H7 (cell line): ENCODE data around the gene NT5C1A. TPM values are rescaled to one million over a fixed set of nuclear protein-coding genes. Genes with fewer than 3 reads are reported as not detected.

Experiments used
- DNase-seq: peaks from one replicate; pipeline ENCODE4 v3.0.0; 2012
- H3K27me3 ChIP-seq: 2 replicates; pipeline ENCODE4 v1.6.0; 2011; ENCODE audit warnings: mild to moderate bottlenecking, low read length; ENCODE audit not compliant: control insufficient read depth, insufficient read depth
- H3K36me3 ChIP-seq: replicated peaks from 2 replicates; pipeline ENCODE4 v1.5.1; 2011; ENCODE audit warnings: low read length; ENCODE audit not compliant: control insufficient read depth, insufficient read depth
- H3K4me3 ChIP-seq: 2 replicates; pipeline ENCODE4 v1.5.1; 2011; ENCODE audit warnings: low read depth, mild to moderate bottlenecking, control low read depth, low read length, moderate library complexity; ENCODE audit not compliant: insufficient read depth
- total RNA-seq: library from RNA; depleted of rRNA; stranded (reverse); fragments of >200 nt; shearing (Covaris generic); gene quantifications from 2 replicates; pipeline ENCODE4 v1.2.3, GENCODE V29; 2014

The NT5C1A gene
- total RNA-seq, 1 experiment from 2014 or later = not detected

GRCh38 chr1:39631361-39632322 lies 40.3 kb downstream of the NT5C1A start:
- no peak for DNase-seq
- H3K4me3 ChIP-seq = no peak overlapping the region
- peaks cover 56% of the 10 kb centered on the region for H3K27me3 ChIP-seq
- peaks cover 1% of the 10 kb centered on the region for H3K36me3 ChIP-seq

GRCh38 chr1:39628807-39629350 lies 43.0 kb downstream of the NT5C1A start:
- H3K4me3 ChIP-seq = no peak overlapping the region
- peaks cover 1% of the 10 kb centered on the region for H3K36me3 ChIP-seq
- peaks cover 62% of the 10 kb centered on the region for H3K27me3 ChIP-seq
- DNase-seq = no peak

- peaks cover 1% of the 10 kb centered on the region for H3K36me3 ChIP-seq
- peaks cover 42% of the 10 kb centered on the region for H3K27me3 ChIP-seq
- H3K4me3 ChIP-seq = no peak overlapping the region
- DNase-seq = no peak
These were observed 45.3 kb downstream of the NT5C1A start for GRCh38 chr1:39626646-39627045.

GRCh38 chr1:39625462-39626273 lies 46.2 kb downstream of the NT5C1A start:
- peak; percentile 48 for DNase-seq
- Histone ChIP-seq H3K36me3 (peaks cover 1% of the 10 kb centered on the region; the same call in 1 of the 2 replicates), H3K27me3 (peaks cover 32% of the 10 kb centered on the region), H3K4me3 (no peak overlapping the region)

- Histone ChIP-seq H3K4me3 (no peak overlapping the region), H3K27me3 (peaks cover 25% of the 10 kb centered on the region), H3K36me3 (peaks cover 1% of the 10 kb centered on the region; the same call in 1 of the 2 replicates)
- peak; percentile 23 for DNase-seq
These were observed 46.9 kb downstream of the NT5C1A start for GRCh38 chr1:39625009-39625408.

- Histone ChIP-seq H3K4me3 (no peak overlapping the region), H3K36me3 (no peaks in the 10 kb centered on the region), H3K27me3 (peaks cover 21% of the 10 kb centered on the region)
- no peak for DNase-seq
These were observed 48.9 kb downstream of the NT5C1A start for GRCh38 chr1:39623053-39623452.

- peaks cover 21% of the 10 kb centered on the region for H3K27me3 ChIP-seq
- no peaks in the 10 kb centered on the region for H3K36me3 ChIP-seq
- no peak for DNase-seq
- no peak overlapping the region for H3K4me3 ChIP-seq
These were observed 49.5 kb downstream of the NT5C1A start for GRCh38 chr1:39622427-39622826.

GRCh38 chr1:39620659-39621165 lies 51.2 kb downstream of the NT5C1A start:
- H3K4me3 ChIP-seq = no peak overlapping the region
- no peak for DNase-seq
- peaks cover 18% of the 10 kb centered on the region for H3K27me3 ChIP-seq
- H3K36me3 ChIP-seq = no peaks in the 10 kb centered on the region

GRCh38 chr1:39617488-39618049 lies 54.3 kb downstream of the NT5C1A start:
- no peak for DNase-seq
- H3K27me3 ChIP-seq = peaks cover 2% of the 10 kb centered on the region; the same call in 1 of the 2 replicates

GRCh38 chr1:39615086-39615673 lies 56.7 kb downstream of the NT5C1A start:
- Histone ChIP-seq H3K36me3 (no peaks in the 10 kb centered on the region), H3K4me3 (no peak overlapping the region), H3K27me3 (peaks cover 9% of the 10 kb centered on the region; the same call in 1 of the 2 replicates)
- peak; percentile 68 for DNase-seq

More at GRCh38 chr1:39617488-39618049, 54.3 kb downstream of the NT5C1A start:
- H3K36me3 ChIP-seq = no peaks in the 10 kb centered on the region
- no peak overlapping the region for H3K4me3 ChIP-seq

- no peak for DNase-seq
- no peaks in the 10 kb centered on the region for H3K36me3 ChIP-seq
- peaks cover 14% of the 10 kb centered on the region; the same call in 1 of the 2 replicates for H3K27me3 ChIP-seq
- no peak overlapping the region for H3K4me3 ChIP-seq
These were observed 57.4 kb downstream of the NT5C1A start for GRCh38 chr1:39614488-39614887.

- H3K4me3 ChIP-seq = no peak overlapping the region
- H3K27me3 ChIP-seq = peaks cover 18% of the 10 kb centered on the region; the same call in 1 of the 2 replicates
- no peaks in the 10 kb centered on the region for H3K36me3 ChIP-seq
- no peak for DNase-seq
These were observed 58.7 kb downstream of the NT5C1A start for GRCh38 chr1:39613250-39613649.

- H3K36me3 ChIP-seq = no peaks in the 10 kb centered on the region
- H3K4me3 ChIP-seq = peak overlapping the region; percentile 50
- peaks cover 15% of the 10 kb centered on the region; the same call in 1 of the 2 replicates for H3K27me3 ChIP-seq
- peak; percentile 98 for DNase-seq
These were observed 62.1 kb downstream of the NT5C1A start for GRCh38 chr1:39609618-39610331.
